Measurements from ENCODE around the gene ITIH5.

Gene ITIH5

DNA sequence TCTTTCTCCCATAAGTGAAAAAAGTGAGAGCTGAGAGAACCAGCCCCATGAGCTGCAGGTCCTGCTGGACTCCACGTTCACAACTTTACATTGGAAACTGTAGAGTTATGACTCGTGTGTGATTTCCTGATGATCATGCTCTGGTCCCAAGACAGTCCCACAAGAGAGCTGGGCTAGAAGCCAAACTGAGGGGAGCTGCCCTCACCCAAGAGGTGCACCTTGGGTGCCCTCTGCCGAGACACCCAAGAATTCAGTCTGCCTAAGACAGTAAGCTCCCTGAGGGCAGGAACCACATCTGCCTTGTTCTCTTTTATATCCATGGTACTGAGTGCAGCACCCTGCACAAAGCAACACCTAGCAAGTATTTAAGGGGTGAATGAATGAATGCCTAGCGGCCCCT lies 143.1 kb downstream of the ITIH5 start:
- no peak for DNase-seq (ENCODE audit: low read depth in 2 of 2, low spot score in 1 of 2)

DNA sequence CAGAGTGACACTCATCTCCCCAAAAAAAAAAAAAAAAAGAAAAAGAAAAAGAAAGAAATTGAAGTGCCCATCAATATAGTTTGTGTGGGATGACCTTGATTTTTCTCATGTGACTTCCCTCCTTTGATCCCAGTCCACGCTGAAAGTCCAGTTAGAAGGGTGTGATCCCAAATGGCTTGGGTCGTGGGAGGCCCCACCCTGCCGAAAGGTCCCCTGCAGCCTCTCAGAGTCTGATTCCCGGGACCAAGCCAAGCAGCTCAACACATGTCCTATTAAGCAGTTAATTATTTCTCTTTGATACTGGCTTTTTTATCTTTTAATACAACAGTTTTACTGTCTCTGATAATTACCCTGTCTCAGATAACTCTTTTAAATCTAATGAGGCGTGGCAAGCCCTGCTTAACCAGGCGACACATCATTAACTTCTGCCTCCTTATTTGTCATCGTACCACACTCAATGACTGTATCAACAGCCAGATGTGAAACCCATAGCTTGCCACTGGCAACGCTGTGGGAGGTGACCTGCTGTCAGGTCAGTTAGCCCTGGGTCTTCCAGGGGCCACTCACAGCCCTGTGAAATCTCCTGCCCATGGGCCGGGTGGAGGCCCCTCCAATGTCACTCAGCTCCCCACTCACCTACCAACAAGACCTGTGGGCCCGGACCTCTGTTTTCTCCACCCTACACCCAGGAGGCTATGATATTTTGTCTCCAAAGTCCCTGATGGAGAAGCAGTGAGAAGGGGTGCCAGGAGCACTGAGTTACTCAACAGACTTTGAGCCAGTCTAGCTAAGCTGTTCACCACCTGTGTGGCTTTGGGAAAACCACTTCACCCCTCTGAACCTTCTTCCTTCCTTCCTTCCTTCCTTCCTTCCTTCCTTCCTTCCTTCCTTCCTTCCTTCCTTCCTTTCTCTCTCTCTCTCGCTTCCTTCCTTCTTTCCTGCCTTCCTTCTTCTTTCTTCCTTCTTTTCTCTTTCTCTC lies 146.0 kb downstream of the ITIH5 start:
- DNase-seq (ENCODE audit: low read depth in 2 of 2, low spot score in 1 of 2), result no peak

DNA sequence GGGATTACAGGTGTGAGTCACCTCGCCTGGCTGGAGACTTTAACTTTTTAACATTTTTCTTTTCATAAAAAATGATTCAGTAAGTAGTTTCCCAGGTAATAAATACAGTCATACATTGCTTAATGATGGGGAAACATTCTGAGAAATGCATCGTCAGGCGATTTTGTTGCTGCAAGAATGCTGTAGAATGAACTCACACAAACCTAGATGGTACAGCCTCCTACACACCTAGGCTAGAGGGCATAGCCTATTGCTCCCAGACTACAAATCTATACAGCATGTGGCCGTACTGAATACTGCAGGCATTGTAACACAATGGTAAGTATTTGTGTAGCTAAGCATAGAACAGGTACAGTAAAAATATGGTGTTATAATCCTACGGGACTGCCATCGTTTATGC lies 147.4 kb downstream of the ITIH5 start:
- no peak for DNase-seq (ENCODE audit: low read depth in 2 of 2, low spot score in 1 of 2)

DNA sequence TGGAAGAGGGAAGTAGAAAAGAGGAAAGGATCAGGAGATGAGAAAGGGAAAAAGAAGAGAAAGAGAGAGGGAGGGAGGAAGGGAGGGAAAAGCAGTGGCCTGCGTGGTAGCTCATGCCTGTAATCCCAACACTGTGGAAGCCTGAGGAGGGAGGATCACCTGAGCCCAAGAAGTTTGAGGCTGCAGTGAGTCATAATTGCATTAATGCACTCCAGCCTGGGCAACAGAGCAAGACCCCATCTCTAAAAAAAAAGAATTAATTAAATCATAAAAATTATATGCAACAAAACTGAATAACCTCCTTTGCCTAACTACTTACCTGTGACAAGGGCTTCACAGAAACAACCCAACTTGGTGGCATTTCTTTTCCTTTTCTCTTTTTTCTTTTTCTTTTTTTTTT lies 148.1 kb downstream of the ITIH5 start:
- DNase-seq (ENCODE audit: low read depth in 2 of 2, low spot score in 1 of 2), result no peak

DNA sequence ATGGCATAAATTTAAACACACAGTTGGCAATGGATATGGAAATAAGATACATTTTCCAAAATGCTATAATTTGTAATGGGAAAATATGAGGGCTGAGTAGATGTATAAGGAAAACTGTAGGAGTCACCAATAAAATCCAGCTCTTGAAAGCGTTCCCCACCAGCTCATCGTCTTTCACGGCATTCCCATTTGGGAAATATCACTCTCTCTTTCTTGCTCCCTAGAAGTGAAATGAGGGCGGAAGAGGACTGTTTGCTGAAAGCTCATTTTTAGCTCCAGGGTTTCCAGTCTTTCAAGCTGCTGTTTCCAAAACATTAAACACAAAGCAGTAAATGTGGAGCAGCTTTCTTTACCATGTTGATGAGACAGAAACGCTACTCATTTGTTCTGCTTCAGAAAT lies 151.3 kb downstream of the ITIH5 start:
- no peak for DNase-seq (ENCODE audit: low read depth in 2 of 2, low spot score in 1 of 2)

DNA sequence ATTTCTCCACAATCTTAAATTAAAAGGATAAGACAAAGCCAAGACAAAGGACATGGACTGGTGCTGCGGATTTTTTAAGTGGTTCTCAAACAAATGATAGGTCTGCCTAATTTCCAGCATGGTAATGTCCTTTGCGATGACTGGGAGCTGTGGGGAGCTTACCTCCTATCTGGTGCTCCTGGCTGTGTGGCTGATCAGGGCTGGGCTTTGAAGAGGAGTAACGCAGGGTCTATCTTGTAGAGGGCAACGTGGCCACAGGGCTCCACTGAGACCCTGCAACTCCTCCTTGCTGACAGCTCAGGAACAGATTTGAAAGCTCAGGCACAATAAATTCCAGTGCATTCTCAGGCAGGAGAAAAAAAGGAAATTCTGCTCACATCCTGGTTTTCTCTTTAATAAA lies 152.8 kb downstream of the ITIH5 start:
- no peak for DNase-seq (ENCODE audit: low read depth in 2 of 2, low spot score in 1 of 2)

DNA sequence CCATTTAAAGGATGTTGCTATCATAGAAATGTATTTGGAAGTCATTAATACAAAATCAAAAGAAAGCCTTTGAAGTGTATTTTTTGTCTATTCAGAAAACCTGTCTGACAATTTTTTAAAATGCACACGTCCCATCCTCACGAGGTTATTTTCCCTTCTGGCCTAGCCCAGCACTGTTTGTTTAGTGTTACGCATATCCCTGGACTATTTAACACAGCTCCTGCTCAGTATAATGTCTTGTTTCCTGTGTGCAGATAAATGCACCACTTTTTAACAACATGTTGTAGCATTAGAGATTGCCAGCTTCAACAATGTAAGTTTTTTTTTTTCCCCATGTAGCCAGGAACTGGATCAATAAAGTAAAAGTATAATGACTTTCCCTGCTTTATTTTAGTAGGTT lies 153.3 kb downstream of the ITIH5 start:
- no peak for DNase-seq (ENCODE audit: low read depth in 2 of 2, low spot score in 1 of 2)

DNA sequence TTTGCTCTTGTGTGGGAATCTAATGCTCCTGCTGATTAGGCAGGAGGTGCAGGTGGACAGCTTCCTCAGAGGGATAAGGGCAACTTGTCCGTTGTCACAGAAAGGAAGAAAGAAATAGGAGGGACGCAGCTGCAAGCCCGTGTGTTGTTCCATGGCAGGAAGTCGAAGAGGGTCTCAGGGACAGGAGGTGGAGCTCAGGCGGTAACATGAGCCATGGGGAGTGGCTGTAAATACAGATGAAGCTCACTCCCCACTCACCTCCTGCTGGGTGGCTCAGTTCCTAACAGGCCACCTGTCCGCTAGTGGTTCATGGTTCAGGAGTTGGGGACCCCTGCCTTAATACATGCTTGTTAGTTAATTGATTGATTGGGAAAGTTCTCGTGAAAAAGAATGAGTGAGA lies 154.3 kb downstream of the ITIH5 start:
- no peak for DNase-seq (ENCODE audit: low read depth in 2 of 2, low spot score in 1 of 2)

DNA sequence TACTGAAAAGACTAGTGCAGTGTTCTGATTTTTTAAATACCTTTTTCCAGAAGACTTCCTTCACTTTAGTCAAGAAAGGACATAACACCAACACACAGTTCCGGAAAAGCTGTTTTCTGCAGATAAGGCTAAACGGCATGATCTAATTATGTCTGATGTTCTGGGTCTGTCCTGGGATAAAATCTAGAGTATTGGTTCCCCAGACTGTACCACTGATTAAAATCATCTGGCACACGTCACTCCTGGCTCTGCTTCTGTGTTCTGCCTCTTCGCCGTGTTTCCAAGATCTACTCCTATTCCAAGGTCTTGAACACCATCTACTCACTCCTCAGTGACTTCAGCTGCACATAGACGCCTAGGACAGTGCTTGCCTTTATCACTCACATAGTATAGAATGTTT lies 155.2 kb downstream of the ITIH5 start:
- DNase-seq (ENCODE audit: low read depth in 2 of 2, low spot score in 1 of 2), result no peak
